NOMO-1 (cell line): Measurements from ENCODE around the gene FUBP1.
"Not testable (repeated sequence)": the region's sequence is repeated elsewhere in the genome, so short reads cannot be mapped to it uniquely, and the experiment has no call there.

Experiments
- DNase-seq, 2 experiments: peaks; one replicate each; lab custom pipeline; 2025; ENCODE audit not compliant: unreplicated experiment in 2 of 2; lab: John Stamatoyannopoulos, UW

FUBP1 gene

DNA sequence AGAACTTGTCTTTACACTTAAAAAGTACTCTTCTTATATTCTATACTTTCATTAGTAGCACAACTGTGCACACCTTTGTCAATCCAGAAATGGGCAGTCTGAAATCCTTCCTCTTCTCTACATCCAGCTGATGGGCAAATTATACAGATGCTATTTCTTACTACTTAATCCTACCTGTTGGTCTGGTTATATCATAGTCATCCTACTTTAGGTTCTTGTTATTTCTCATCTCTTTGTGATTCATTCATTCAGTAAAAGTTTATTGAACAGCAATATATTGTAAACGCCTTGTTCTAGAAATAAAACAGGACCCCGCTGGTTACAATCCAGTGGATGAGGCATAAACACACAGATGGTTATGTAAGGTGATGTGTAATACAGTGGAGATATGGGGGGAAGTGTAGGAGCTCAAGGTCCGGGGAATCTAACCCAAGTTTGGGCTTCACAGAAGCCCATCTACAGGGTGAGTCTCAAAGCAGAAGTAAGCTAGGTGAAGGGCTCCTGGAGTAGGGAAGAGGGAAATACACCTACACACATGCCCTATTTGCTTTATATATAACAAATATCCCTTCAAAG lies 11.8 kb upstream of the FUBP1 start:
- DNase-seq = no peak

DNA sequence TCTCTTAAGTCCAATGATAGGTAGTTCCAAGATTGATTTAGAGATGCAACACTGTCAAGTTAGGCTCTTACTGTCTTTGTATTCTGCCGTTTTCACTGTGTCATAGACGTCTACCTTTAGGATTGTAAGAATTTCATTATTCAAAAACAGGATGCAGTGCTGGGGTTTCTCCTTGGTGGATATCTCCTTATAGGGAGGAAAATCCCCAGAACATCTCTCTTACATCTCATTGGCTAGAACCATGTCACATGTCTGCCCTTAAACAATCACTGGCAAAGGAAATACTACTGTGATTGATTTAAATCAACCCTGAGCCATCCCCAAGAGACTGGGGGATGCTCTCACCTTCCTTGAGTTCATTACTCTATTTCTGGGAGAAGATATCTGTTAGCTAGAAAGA lies 10.9 kb upstream of the FUBP1 start:
- no peak for DNase-seq

DNA sequence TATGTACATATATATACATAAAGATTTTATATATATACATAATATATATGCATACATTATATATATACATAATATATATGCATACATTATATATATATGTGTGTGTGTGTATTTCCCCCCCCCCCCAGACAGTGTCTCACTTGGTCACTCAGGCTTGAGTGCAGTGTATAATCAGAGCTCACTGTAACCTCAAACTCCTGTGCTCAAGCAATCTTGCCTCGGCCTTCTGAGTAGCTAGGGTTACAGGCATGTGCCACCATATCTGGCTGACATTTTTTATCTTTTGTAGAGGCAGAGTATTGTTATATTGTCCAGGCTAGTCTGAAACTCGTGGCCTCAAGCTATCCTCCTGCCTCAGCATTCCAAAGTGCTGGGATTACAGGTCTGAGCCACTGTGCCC lies 9.0 kb upstream of the FUBP1 start:
- DNase-seq = no peak

DNA sequence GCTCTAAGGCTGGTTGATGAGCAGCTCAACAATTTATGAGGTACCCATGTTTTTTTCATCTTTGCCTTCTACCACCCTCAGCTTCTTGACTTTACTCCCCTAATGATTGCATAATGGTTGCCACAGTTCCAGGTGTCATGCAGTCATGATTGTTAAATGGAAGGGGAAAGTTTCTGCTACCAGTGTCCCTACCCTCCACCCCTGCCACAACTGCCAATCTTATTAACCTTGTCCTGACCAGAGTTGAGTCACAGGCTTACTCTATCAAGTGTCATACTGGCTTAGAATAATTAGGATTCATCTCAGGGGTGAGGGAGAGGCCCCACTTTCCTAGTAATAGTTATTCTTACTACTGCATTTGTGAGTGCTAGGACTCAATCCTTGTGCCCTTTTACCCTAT lies 7.9 kb upstream of the FUBP1 start:
- DNase-seq = peak in 1 of 2 experiments; percentile 7

DNA sequence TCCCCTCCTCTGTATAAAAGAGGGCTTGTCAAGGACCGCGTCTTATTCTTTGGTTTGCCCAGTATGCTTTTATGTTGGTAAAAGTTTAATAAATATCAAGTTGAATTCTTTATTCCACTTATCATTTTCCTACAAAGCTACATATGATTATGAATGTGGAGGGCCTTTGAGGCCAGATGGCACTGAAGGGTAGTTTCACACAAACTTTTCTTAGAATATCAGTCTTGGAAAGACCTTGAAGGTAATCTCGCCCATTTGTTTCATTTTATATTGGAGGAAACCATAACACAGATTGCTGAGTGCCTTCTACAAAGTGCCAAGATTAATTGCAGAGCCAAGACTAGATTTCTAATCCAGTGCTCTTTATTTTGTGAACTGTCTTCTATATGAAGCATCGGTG lies 5.8 kb upstream of the FUBP1 start:
- DNase-seq = no peak

DNA sequence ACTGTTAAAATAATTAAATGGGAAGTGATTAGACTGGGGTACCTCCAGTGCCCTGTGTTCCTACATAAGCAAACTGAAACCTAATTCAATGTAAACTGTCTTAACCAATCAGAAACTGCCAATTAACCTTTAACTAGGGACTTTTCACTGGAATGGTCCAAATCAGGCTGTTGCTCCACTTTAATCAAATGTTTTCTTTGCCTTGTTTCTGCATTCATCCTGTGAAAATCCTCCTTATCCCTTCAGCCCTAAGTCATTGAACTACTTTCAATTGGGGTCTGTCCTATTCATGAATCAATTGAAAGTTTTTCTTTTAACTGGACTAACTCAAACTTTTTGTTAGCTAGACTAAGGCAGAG lies 5.1 kb upstream of the FUBP1 start:
- no peak for DNase-seq

DNA sequence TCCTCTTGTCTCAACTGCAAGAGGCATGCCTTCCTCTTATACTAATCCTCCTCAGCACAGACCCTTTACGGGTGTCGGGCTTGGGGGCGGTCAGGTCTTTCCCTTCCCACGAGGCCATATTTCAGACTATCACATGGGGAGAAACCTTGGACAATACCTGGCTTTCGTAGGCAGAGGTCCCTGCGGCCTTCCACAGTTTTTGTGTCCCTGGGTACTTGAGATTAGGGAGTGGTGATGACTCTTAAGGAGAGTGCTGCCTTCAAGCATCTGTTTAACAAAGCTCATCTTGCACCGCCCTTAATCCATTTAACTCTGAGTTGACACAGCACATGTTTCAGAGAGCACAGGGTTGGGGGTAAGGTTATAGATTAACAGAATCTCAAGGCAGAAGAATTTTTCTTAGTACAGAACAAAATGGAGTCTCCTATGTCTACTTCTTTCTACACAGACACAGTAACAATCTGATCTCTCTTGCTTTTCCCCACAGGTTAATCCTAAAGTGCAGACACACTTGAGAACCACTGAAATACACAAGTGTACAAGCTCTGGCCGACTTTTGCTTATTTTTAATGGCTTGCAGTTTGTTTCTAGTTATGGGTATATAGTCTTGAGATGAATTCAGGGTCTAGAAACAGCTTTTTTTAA lies 4.6 kb upstream of the FUBP1 start:
- not testable (repeated sequence) for DNase-seq

DNA sequence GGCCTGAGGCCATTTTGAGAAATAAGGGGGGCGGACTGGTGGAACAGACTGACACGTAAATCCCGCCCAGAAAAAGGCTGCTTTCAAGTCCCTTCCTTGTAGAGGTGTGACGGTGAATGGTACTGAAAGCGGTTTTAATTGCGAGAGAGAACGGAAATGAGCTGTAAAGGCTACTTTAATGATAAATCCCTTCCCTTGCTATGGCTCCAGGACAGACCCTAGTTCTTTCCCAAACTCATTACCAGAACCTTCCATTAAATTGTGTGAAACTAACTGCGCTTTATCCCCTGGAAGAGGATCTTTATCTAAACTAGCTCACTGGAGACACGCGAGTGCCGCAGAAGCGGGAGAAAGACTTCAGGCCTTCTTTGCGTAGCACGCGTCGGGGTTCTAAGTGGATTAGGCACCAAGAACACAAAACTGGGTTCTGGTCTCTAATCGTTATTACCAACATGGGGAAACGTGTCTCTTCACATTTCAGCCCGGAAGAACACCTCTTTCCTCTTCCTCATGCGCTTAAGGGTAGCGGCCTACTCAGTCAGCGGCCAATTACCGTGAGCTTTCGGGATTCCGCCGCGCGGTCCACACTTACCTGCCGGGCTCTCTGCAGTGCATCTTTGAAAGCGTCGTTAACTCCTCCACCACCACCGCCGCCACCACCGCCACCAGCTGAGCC lies 441 bp downstream of the FUBP1 start:
- DNase-seq = peak; percentile 80 to 95

DNA sequence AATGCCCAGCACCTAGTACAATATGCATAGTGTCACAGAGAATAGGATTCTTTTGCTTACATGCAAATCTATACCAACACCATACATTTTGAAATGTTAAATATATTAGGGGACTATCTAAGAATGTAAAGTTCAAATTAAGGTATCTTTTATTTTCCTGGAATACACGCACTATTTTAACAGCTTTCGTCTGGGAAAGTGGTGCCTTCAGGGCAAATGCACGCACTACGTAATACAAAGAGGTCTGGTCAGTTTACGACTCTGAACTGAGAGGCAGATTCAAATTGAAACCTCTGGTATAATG lies 931 bp downstream of the FUBP1 start:
- DNase-seq = no peak

DNA sequence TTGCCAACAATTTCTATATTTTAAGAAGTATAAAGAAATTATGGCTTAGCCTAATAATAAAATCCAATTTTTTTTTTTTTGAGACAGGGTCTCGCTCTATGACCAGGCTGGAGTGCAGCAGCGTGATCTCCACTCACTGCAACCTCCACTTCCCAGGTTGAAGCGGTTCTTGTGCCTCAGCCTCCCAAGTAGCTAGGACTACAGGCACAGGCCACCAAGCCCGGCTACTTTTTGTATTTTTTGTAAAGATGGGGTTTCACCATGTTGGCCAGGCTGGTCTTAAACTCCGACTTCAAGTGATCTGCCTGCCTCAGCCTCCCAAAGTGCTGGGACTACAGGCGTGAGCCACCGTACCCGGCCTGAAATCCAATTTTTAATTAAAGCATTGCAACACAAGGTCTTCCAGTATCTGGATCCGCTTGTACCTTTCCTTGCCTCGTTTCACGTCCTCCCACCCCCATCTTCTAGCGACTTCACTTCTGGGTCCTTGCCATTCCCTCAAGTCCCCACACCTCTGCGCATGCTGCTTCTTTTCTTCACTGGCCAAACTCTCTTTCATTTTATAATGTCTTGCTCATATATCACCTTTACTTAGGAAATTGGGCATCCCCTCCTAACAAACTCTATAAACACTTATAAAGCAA lies 2.3 kb downstream of the FUBP1 start:
- no peak for DNase-seq

DNA sequence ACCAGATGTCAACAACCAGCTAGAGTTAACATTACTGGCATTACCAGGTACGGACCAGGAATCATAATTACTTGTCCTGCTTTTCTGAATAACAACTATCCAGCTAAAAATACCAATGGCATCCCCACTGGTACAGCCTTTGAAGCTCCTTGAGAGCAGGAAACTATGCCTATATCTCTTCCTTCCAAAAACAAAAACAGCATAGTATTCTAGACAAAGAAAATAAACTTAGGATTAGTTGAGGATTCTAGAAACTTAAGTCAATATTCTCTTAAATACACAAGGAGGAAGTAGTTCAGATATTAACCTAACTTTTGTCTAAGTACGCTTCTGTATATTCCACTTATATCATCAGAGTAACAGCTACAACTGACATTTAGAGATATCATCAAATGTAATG lies 3.0 kb downstream of the FUBP1 start:
- peak in 1 of 2 experiments; percentile 26 for DNase-seq

DNA sequence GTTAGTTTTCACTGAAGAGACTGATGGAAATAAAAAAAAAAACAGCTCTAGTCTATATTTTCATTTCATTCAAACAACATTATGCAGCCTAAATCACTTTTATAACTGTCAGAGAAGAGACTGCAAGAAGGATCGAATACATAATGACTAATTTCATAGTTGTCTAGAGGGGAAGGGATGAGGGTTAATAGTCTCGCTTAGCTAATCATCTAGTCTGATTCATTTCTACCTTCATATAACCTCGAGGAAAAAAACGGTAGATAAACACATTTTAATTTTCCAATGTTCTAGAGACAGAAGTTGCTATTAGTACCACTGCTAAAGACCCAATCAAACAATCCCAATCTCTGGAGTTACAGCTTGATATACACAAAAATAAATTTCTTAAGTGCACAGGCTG lies 3.5 kb downstream of the FUBP1 start:
- DNase-seq = no peak

DNA sequence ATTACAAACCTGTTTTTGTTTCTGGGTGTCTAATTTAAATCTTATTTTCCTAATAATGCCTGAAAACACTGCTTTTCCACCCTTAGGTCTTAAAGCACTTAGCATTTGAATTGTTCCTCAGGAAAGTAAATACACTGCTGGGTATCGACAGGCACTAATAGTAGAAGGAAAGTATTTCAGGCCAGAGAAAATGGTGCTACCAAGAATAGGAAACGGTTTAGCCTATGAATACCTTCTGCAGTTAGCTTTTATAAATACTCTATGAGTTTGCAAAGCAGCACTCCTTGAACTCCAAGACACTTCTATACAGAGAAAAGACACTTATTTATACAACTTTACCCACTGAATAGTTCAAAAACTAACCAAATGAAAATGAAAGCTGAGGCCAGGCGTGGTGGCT lies 6.8 kb downstream of the FUBP1 start:
- no peak for DNase-seq

DNA sequence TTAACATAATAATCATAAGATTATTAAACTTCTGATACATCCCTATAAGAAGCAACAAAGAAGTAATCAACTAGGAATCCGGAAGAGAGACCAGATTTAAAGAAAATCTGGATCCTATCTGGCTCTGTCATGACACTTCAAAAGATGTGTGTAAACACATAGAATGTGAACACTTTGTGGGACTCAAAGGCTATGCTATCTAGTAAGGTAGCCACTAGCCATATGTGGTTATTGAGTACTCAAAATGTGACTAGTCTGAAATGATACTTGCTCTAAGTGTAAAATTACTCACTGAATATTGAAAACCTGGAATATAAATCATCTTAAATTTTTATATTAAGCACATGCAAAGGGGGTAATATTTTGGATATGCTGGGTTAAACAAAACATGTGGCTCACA lies 8.7 kb downstream of the FUBP1 start:
- no peak for DNase-seq

DNA sequence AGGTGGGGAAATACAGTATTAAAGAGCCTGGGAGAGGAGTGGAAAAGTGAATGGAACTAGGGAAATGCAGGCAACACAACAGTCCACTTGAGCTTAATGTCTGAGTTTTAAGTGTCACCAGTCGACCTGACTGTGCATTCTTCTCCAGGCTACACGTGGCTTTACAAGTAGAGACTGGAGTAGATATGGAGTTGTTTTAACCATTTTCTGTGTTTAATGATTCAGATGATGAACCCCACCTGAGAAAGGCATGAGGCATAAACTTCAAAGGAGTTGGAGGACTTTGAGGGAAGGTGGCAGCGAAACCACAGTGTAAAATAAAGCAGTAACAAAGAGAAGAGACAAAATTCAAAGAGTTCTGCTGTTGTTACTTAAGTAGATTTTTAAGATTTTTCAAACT lies 12.6 kb downstream of the FUBP1 start:
- DNase-seq = no peak

DNA sequence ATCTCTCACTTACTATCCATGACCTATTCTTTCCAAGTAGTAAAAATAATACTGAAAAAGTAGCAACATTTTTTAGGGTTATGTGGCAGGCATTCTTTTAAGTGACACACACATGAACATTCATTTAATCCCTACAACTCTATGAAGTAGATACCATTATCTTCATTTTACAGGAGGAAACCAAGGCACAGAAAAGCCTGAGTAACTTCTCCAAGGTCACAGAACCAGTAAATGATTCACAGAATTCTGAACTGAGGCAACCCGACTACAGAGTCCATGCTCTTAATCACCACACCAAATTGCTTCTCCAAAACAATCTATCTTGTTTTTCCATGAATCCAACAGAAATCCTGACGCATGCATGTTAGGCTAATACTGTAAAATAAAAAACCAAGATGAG lies 17.5 kb downstream of the FUBP1 start:
- no peak for DNase-seq

DNA sequence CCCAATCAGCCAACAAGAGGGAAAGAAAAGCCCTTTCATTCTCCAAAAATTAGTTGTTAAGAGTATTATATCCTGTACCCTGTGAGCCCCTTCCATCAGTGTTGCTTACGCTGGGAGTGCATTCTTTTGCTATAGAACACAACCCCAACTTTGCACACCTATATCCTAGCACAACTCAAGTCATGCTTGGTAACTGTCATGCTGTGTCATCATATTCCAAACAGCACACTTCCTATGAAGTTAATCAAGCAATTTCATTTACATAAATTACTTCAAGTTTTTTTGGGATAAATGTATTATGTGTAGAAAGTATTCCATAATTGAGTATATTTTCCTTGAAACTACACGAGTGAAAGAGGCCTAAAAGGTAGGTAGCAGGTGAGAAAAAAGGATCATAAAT lies 20.0 kb downstream of the FUBP1 start:
- DNase-seq = no peak

DNA sequence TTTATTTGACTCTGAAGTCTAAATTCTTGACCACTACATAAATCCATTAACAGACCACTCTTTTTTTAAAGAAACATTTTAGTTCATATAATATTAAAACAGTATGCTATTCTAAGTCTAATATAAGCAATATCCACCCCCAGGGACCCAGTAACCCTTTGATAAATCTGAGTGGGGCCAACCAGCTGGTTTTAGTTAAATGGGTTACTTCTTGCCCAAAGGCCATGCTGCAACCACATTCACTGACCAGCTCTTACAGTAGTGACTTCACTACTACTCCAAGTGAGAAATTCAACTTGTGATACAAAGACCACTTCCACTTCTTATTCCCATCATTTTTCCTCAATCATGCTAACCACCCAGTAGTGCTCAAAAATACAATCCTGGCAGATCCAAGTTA lies 20.5 kb downstream of the FUBP1 start:
- DNase-seq = no peak

DNA sequence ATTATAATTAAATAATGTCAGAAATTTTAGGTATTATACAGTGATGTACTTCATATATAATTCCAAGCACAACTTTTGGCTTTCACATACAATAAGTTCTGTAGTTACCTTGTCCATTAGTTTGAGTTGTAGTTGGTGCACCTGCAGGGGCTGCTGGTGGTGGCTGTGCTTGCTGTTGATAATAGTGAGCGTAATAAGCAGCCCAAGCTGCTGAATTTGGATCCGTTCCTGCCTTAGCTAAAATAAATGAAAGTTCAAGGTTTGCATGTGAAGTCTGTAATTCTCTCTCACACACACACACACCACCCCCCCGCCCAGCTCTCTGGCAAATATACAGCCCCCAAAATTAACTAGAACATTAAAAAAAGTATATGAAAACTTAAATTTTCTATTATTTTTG lies 22.4 kb downstream of the FUBP1 start:
- no peak for DNase-seq

DNA sequence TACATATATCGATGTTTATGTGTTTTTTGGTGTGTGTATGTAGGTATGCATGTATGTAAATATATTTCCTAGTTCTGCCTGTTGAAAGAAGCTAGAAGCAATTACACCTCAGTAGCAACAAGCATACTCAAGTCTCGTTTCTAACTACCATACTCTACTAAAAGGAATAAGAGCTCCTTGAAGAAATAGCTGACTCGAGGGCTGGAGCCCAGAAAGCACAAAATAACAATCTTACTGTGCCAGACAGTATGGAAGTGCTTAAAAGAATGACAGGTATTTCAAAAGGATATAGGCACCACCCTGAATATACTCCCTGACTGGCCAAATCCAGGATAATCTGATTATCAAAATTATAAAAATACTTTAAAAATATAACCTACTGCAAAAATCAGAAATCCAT lies 23.2 kb downstream of the FUBP1 start:
- no peak for DNase-seq

DNA sequence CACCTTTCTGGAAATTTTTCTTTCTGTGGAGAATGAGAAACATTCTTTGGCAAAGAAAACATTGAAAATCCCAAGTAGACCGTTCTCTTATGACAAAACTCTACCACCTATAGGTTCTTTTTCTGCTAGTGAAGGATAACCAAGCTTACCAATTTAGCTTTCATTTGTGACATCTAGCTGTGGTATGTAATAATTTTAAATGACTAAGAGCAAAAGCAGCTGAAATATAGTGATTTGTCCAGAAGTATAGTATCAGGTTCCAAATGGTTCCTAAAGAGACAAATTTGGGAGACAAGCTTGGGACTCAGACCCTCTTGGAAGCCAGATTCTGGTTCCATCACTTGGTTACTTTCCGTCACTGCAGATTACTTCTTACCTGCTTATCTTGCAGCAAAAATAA lies 24.4 kb downstream of the FUBP1 start:
- no peak for DNase-seq

DNA sequence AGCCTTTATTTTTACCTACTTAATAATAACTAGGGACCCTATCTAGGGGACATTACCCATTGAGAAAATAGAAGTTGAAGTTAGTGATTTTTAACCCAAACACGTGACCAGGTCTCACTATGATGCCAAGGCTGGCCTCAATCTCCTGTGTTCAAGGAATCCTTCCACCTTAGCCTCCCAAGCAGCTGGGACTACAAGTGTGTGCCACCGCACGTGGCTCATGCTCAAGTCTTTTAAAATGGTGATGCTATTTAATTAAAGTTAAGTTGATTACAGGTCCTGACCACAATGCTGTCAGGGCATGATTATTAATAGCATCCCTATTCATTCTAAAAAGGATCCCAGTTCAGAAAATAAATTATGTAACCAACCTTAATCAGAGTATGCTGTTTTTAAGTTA lies 25.0 kb downstream of the FUBP1 start:
- DNase-seq = no peak
